ENCODE data around the gene TRMT2A.

Gene TRMT2A

GRCh38 chr22:20065896-20066616, 51.0 kb downstream of the TRMT2A start:
- no peak overlapping the region for H3K4me3 ChIP-seq (ENCODE audit: low read length in 2 of 2)
- H3K9ac ChIP-seq (ENCODE audit: low read length in 2 of 2): no peak overlapping the region
- H3K9me3 ChIP-seq (ENCODE audit: control insufficient read depth in 2 of 2, low read length in 2 of 2): no peaks in the 10 kb centered on the region
- no peak overlapping the region for H3K27ac ChIP-seq (ENCODE audit: low read length)
- no peaks in the 10 kb centered on the region for H3K4me1 ChIP-seq (ENCODE audit: control insufficient read depth, insufficient read depth, low read length)
- no peaks in the 10 kb centered on the region for H3K27me3 ChIP-seq (ENCODE audit: control insufficient read depth in 1 of 2, insufficient read depth in 2 of 2, low read length in 2 of 2)
- H3K36me3 ChIP-seq (ENCODE audit: control insufficient read depth in 2 of 2, insufficient read depth in 2 of 2, low read length in 2 of 2): peaks cover 4 to 21% of the 10 kb centered on the region in 2 donors

GRCh38 chr22:20064545-20065262, 52.3 kb downstream of the TRMT2A start:
- Histone ChIP-seq H3K27ac (ENCODE audit: low read length) (no peak overlapping the region), H3K9me3 (ENCODE audit: control insufficient read depth in 2 of 2, low read length in 2 of 2) (no peaks in the 10 kb centered on the region), H3K4me3 (ENCODE audit: low read length in 2 of 2) (no peak overlapping the region), H3K9ac (ENCODE audit: low read length in 2 of 2) (no peak overlapping the region), H3K4me1 (ENCODE audit: control insufficient read depth, insufficient read depth, low read length) (no peaks in the 10 kb centered on the region), H3K36me3 (ENCODE audit: control insufficient read depth in 2 of 2, insufficient read depth in 2 of 2, low read length in 2 of 2) (peaks cover 4 to 23% of the 10 kb centered on the region in 2 donors), H3K27me3 (ENCODE audit: control insufficient read depth in 1 of 2, insufficient read depth in 2 of 2, low read length in 2 of 2) (no peaks in the 10 kb centered on the region)

- no peak overlapping the region for H3K27ac ChIP-seq (ENCODE audit: low read length)
- no peaks in the 10 kb centered on the region for H3K9me3 ChIP-seq (ENCODE audit: control insufficient read depth in 2 of 2, low read length in 2 of 2)
- no peaks in the 10 kb centered on the region for H3K27me3 ChIP-seq (ENCODE audit: control insufficient read depth in 1 of 2, insufficient read depth in 2 of 2, low read length in 2 of 2)
- no peak overlapping the region for H3K4me3 ChIP-seq (ENCODE audit: low read length in 2 of 2)
- peaks cover 4 to 23% of the 10 kb centered on the region in 2 donors for H3K36me3 ChIP-seq (ENCODE audit: control insufficient read depth in 2 of 2, insufficient read depth in 2 of 2, low read length in 2 of 2)
- no peak overlapping the region for H3K9ac ChIP-seq (ENCODE audit: low read length in 2 of 2)
- H3K4me1 ChIP-seq (ENCODE audit: control insufficient read depth, insufficient read depth, low read length): no peaks in the 10 kb centered on the region
Measured at GRCh38 chr22:20064140-20064480, 52.9 kb downstream of the TRMT2A start.

- Histone ChIP-seq H3K27ac (ENCODE audit: low read length) (no peak overlapping the region), H3K27me3 (ENCODE audit: control insufficient read depth in 1 of 2, insufficient read depth in 2 of 2, low read length in 2 of 2) (no peaks in the 10 kb centered on the region), H3K36me3 (ENCODE audit: control insufficient read depth in 2 of 2, insufficient read depth in 2 of 2, low read length in 2 of 2) (peaks cover 4 to 26% of the 10 kb centered on the region in 2 donors), H3K9me3 (ENCODE audit: control insufficient read depth in 2 of 2, low read length in 2 of 2) (no peaks in the 10 kb centered on the region), H3K9ac (ENCODE audit: low read length in 2 of 2) (no peak overlapping the region), H3K4me1 (ENCODE audit: control insufficient read depth, insufficient read depth, low read length) (no peaks in the 10 kb centered on the region), H3K4me3 (ENCODE audit: low read length in 2 of 2) (no peak overlapping the region)
Measured at GRCh38 chr22:20063271-20064139, 53.5 kb downstream of the TRMT2A start.

- no peak overlapping the region for H3K27ac ChIP-seq (ENCODE audit: low read length)
- no peak overlapping the region for H3K4me3 ChIP-seq (ENCODE audit: low read length in 2 of 2)
- H3K9me3 ChIP-seq (ENCODE audit: control insufficient read depth in 2 of 2, low read length in 2 of 2): no peaks in the 10 kb centered on the region
- no peaks in the 10 kb centered on the region for H3K27me3 ChIP-seq (ENCODE audit: control insufficient read depth in 1 of 2, insufficient read depth in 2 of 2, low read length in 2 of 2)
- no peak overlapping the region for H3K9ac ChIP-seq (ENCODE audit: low read length in 2 of 2)
- H3K36me3 ChIP-seq (ENCODE audit: control insufficient read depth in 2 of 2, insufficient read depth in 2 of 2, low read length in 2 of 2): peaks cover 4 to 30% of the 10 kb centered on the region in 2 donors
- H3K4me1 ChIP-seq (ENCODE audit: control insufficient read depth, insufficient read depth, low read length): no peaks in the 10 kb centered on the region
Measured at GRCh38 chr22:20062766-20063083, 54.3 kb downstream of the TRMT2A start.

- H3K4me3 ChIP-seq (ENCODE audit: low read length in 2 of 2): no peak overlapping the region
- peaks cover 4 to 32% of the 10 kb centered on the region in 2 donors for H3K36me3 ChIP-seq (ENCODE audit: control insufficient read depth in 2 of 2, insufficient read depth in 2 of 2, low read length in 2 of 2)
- H3K9me3 ChIP-seq (ENCODE audit: control insufficient read depth in 2 of 2, low read length in 2 of 2): no peaks in the 10 kb centered on the region
- H3K4me1 ChIP-seq (ENCODE audit: control insufficient read depth, insufficient read depth, low read length): no peaks in the 10 kb centered on the region
- H3K27me3 ChIP-seq (ENCODE audit: control insufficient read depth in 1 of 2, insufficient read depth in 2 of 2, low read length in 2 of 2): no peaks in the 10 kb centered on the region
- H3K27ac ChIP-seq (ENCODE audit: low read length): no peak overlapping the region
- no peak overlapping the region for H3K9ac ChIP-seq (ENCODE audit: low read length in 2 of 2)
Measured at GRCh38 chr22:20062043-20062765, 54.8 kb downstream of the TRMT2A start.
